ENCODE results near the gene C1orf87. TPM values are rescaled to one million over a fixed set of nuclear protein-coding genes. Genes with fewer than 3 reads are reported as not detected.

C1orf87 gene
- total and polyA plus RNA-seq, 4 donors: 4.3 to 13.8 (median 7.7) TPM

GRCh38 chr1:60101516-60101915 lies 27.9 kb upstream of the C1orf87 start:
- H3K36me3 ChIP-seq (ENCODE audit: control insufficient read depth in 4 of 4, insufficient read depth in 4 of 4, low read length in 4 of 4): no peaks in the 10 kb centered on the region
- no peak overlapping the region for H3K27ac ChIP-seq (ENCODE audit: low read depth in 1 of 2, low read length in 1 of 2)
- WGBS, 2 donors: 72 to 81% methylated on average over 2 of the region's 2 CpGs
- ATAC-seq (ENCODE audit: insufficient read depth, low FRiP score) (no peak), DNase-seq (peak in 1 of 3 donors; percentile 35)
- H3K9ac ChIP-seq (ENCODE audit: insufficient read depth in 1 of 2, low read length in 2 of 2): no peak overlapping the region
- H3K9me3 ChIP-seq (ENCODE audit: control insufficient read depth in 4 of 4, insufficient read depth in 3 of 4, low read length in 3 of 4): peaks cover 0 to 3% (median 0%) of the 10 kb centered on the region in 4 donors
- TF ChIP-seq, protein P1, sequence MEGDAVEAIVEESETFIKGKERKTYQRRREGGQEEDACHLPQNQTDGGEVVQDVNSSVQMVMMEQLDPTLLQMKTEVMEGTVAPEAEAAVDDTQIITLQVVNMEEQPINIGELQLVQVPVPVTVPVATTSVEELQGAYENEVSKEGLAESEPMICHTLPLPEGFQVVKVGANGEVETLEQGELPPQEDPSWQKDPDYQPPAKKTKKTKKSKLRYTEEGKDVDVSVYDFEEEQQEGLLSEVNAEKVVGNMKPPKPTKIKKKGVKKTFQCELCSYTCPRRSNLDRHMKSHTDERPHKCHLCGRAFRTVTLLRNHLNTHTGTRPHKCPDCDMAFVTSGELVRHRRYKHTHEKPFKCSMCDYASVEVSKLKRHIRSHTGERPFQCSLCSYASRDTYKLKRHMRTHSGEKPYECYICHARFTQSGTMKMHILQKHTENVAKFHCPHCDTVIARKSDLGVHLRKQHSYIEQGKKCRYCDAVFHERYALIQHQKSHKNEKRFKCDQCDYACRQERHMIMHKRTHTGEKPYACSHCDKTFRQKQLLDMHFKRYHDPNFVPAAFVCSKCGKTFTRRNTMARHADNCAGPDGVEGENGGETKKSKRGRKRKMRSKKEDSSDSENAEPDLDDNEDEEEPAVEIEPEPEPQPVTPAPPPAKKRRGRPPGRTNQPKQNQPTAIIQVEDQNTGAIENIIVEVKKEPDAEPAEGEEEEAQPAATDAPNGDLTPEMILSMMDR (IDR thresholded peaks at IDR 0.05; ENCODE audit: control extremely low read depth, extremely low read depth): no peak
- no peaks in the 10 kb centered on the region for H3K27me3 ChIP-seq (ENCODE audit: control insufficient read depth in 3 of 3, insufficient read depth in 3 of 3, low read length in 2 of 3)
- H3K4me3 ChIP-seq: no peak overlapping the region
- H3K4me1 ChIP-seq (ENCODE audit: control insufficient read depth in 5 of 5, insufficient read depth in 5 of 5, low read length in 5 of 5): no peaks in the 10 kb centered on the region

DNA sequence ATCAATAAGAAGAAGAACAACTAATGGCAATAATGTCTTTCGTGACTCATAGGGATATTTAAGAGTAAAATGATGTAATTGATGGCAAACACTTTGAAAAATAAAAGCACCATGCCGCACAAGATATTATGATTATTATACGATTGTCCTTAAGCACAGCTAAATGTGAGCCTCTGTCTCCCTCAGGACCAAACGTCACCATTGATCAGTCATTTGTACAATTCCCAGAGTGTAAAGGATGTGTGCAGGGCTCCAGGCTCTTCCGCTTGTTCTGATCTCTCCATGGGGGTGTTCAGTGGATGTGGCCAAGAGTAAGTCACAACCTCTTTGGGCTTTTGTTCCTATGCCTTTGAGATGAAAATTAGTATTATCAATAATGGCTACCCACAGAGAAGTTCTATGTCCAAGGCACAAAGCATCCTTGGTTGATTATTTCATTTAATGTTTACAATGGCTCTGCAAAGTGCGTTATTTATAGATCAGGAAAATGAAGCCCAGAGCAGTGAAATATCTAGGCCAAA lies 17.7 kb upstream of the C1orf87 start:
- Histone ChIP-seq H3K9me3 (ENCODE audit: control insufficient read depth in 4 of 4, insufficient read depth in 3 of 4, low read length in 3 of 4) (no peaks in the 10 kb centered on the region), H3K27ac (ENCODE audit: low read depth in 1 of 2, low read length in 1 of 2) (no peak overlapping the region), H3K4me1 (ENCODE audit: control insufficient read depth in 5 of 5, insufficient read depth in 5 of 5, low read length in 5 of 5) (peaks cover 0 to 10% (median 0%) of the 10 kb centered on the region in 5 donors), H3K36me3 (ENCODE audit: control insufficient read depth in 4 of 4, insufficient read depth in 4 of 4, low read length in 4 of 4) (no peaks in the 10 kb centered on the region), H3K27me3 (ENCODE audit: control insufficient read depth in 3 of 3, insufficient read depth in 3 of 3, low read length in 2 of 3) (no peaks in the 10 kb centered on the region), H3K9ac (ENCODE audit: insufficient read depth in 1 of 2, low read length in 2 of 2) (no peak overlapping the region), H3K4me3 (no peak overlapping the region)
- 90 to 92% methylated on average over 6 of the region's 6 CpGs for WGBS, 2 donors
- ATAC-seq (ENCODE audit: insufficient read depth, low FRiP score) (no peak), DNase-seq (no peak)
- TF ChIP-seq, protein P1 (IDR thresholded peaks at IDR 0.05; ENCODE audit: control extremely low read depth, extremely low read depth): no peak

DNA sequence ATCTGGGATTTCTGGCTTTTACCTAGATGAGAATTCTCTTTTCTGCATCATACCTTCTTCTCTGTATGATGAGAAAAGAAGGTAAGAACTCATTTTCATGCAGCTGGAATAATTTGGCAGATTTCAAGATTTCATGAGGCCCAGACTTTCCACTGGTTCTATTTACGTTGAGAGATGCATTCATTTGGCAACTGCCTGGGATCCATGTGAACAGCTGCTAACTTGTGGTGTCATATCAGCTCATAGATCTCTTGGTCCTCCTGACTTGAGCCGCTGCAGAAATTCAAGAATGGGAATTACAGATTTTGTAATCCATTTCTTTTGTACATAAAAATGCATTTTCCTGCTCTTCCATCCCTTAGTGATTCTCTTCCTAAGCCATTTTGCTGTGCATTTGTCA lies 17.1 kb upstream of the C1orf87 start:
- H3K36me3 ChIP-seq (ENCODE audit: control insufficient read depth in 4 of 4, insufficient read depth in 4 of 4, low read length in 4 of 4): no peaks in the 10 kb centered on the region
- no peaks in the 10 kb centered on the region for H3K27me3 ChIP-seq (ENCODE audit: control insufficient read depth in 3 of 3, insufficient read depth in 3 of 3, low read length in 2 of 3)
- ATAC-seq (ENCODE audit: insufficient read depth, low FRiP score): no peak
- H3K27ac ChIP-seq (ENCODE audit: low read depth in 1 of 2, low read length in 1 of 2): no peak overlapping the region
- TF ChIP-seq, protein P1 (IDR thresholded peaks at IDR 0.05; ENCODE audit: control extremely low read depth, extremely low read depth): no peak
- no peaks in the 10 kb centered on the region for H3K9me3 ChIP-seq (ENCODE audit: control insufficient read depth in 4 of 4, insufficient read depth in 3 of 4, low read length in 3 of 4)
- DNase-seq: peak in 2 of 3 donors; percentile 39 to 53
- H3K4me1 ChIP-seq (ENCODE audit: control insufficient read depth in 5 of 5, insufficient read depth in 5 of 5, low read length in 5 of 5): peaks cover 0 to 10% (median 0%) of the 10 kb centered on the region in 5 donors
- H3K9ac ChIP-seq (ENCODE audit: insufficient read depth in 1 of 2, low read length in 2 of 2): no peak overlapping the region
- H3K4me3 ChIP-seq: no peak overlapping the region
- WGBS, 2 donors: 68 to 81% methylated on average over 2 of the region's 2 CpGs
